ENCODE results near the gene KIF2C. TPM values are rescaled to one million over a fixed set of nuclear protein-coding genes. Genes with fewer than 3 reads are reported as not detected.

KIF2C gene
- total RNA-seq, 1 experiment from 2014 or later: 92.6 TPM

DNA sequence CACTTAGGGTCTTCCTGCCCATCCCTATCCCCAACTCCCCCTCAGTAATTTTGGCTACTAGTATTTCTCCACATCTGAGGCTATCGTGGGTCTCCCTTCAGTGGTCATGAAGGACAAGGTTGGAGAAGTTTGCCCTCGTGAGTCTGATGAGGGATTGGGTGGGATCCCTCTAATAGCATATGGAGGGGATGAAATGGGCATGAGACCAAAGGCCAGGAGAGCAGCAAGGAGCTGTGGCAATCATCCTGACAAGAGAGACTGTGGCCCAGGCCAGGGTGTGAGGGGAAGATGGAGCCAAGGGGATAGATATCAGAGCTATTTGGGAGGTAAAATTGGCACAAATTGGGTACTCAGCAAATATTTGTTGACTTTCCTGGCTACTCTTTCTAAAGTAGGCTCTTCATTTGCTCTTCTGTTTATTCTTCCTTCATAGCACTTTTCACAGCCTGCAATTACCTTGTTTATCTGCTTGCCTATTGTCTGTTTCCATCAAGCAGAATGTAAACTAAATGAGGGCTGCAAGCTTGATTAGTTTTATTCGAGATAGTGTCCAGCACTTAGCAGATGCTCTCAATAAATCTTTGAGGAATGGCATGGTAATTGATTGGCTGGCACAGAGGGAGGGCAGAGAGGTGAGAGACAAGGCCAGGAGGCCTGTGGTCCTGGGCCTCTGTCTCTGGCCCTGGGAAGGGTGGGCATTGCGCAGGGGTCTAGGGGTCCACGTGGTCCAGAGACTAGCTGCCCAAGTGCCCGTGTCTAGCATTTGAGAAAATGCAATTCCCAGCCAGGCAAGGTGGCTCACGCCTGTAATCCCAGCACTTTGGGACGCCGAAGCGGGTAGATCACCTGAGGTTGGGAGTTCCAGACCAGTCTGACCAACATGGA, 59.1 kb downstream of the KIF2C start:
- TF ChIP-seq YY1 (IDR thresholded peaks at IDR 0.05; ENCODE audit: extremely low read depth, insufficient replicate concordance, low read depth, low read length): no peak
- no peak for TF ChIP-seq TCF7L2 (IDR thresholded peaks at IDR 0.05; ENCODE audit: borderline replicate concordance, extremely low read depth, insufficient read depth, insufficient read length)
- TF ChIP-seq POLR2A (IDR thresholded peaks at IDR 0.05; ENCODE audit: borderline replicate concordance, extremely low read depth, insufficient read depth, insufficient read length): no peak
- Histone ChIP-seq H3K4me1 (ENCODE audit: control insufficient read depth in 1 of 2, insufficient read depth in 2 of 2, low read length in 2 of 2) (peaks cover 22 to 67% of the 10 kb centered on the region in 2 experiments), H2AFZ (ENCODE audit: low read depth, low read length, poor library complexity, severe bottlenecking) (no peak overlapping the region), H3K79me2 (ENCODE audit: insufficient read depth, low read length) (peaks cover 34% of the 10 kb centered on the region), H3K4me3 (replicated peaks in 1 of 2; ENCODE audit: low read depth in 1 of 2, low read length in 2 of 2) (no peak overlapping the region), H3K9me2 (ENCODE audit: insufficient read depth) (no peaks in the 10 kb centered on the region), H3K9me3 (ENCODE audit: control insufficient read depth in 1 of 2, insufficient read depth in 1 of 2, low read depth in 1 of 2, low read length in 2 of 2) (no peaks in the 10 kb centered on the region), H4K20me1 (ENCODE audit: insufficient read depth) (no peaks in the 10 kb centered on the region), H3K36me3 (ENCODE audit: control insufficient read depth in 1 of 2, insufficient read depth in 2 of 2, low read length in 2 of 2) (peaks cover 3 to 20% of the 10 kb centered on the region in 2 experiments; a peak in 3 of 4 replicates), H3K27me3 (ENCODE audit: insufficient read depth, low read length) (no peaks in the 10 kb centered on the region), H3K4me2 (ENCODE audit: low read length) (peak overlapping the region; percentile 93; the same call in 1 of the 2 replicates), H3K27ac (ENCODE audit: low read depth, low read length) (peak overlapping the region; percentile 84), H3K9ac (ENCODE audit: low read length) (peak overlapping the region; percentile 98; the same call in 1 of the 2 replicates)
- CTCF ChIA-PET: interaction anchor here (2.4 kb wide), 1 partner anchor 213 kb away, joined by 12 read pairs; the partner anchor contains the start of genes HECTD3 and UROD
- POLR2A ChIA-PET: interaction anchor here (0.8 to 5.5 kb wide), 4 partner anchors 8 to 77 kb away, joined by 3 to 86 read pairs (median 25); partner anchors contain the start of genes DYNLT4 and RNU5D-1
- ATAC-seq (no peak), DNase-seq (ENCODE audit: low read depth, low spot score) (no peak)
- intact Hi-C loops (cut with micrococcal nuclease): no loop called here
- RAD21 ChIA-PET (ENCODE audit: low non-redundant PET in 1 of 2, low total read pairs in 2 of 2, uncharacterized antibody in 2 of 2, unreplicated experiment in 2 of 2): no interaction called here
- no TSS peak for BruUV-seq (replicated peaks)

- peak; percentile 86 for ATAC-seq
- Histone ChIP-seq H3K4me2 (ENCODE audit: low read length) (peak within 1 kb of the TSS; percentile 93), H3K9me2 (ENCODE audit: insufficient read depth) (no peaks in the 10 kb centered on the region), H3K4me1 (ENCODE audit: control insufficient read depth in 1 of 2, insufficient read depth in 2 of 2, low read length in 2 of 2) (peaks cover 19 to 71% of the 10 kb centered on the region in 2 experiments), H3K36me3 (ENCODE audit: control insufficient read depth in 1 of 2, insufficient read depth in 2 of 2, low read length in 2 of 2) (peaks cover 3 to 30% of the 10 kb centered on the region in 2 experiments; a peak in 3 of 4 replicates), H3K9me3 (ENCODE audit: control insufficient read depth in 1 of 2, insufficient read depth in 1 of 2, low read depth in 1 of 2, low read length in 2 of 2) (no peaks in the 10 kb centered on the region), H3K4me3 (replicated peaks in 1 of 2; ENCODE audit: low read depth in 1 of 2, low read length in 2 of 2) (peak within 1 kb of the TSS; percentile 87 to 91), H3K79me2 (ENCODE audit: insufficient read depth, low read length) (peaks cover 41% of the 10 kb centered on the region), H3K9ac (ENCODE audit: low read length) (peak within 1 kb of the TSS; percentile 98), H3K27me3 (ENCODE audit: insufficient read depth, low read length) (no peaks in the 10 kb centered on the region), H3K27ac (ENCODE audit: low read depth, low read length) (peak within 1 kb of the TSS; percentile 84), H4K20me1 (ENCODE audit: insufficient read depth) (no peaks in the 10 kb centered on the region), H2AFZ (ENCODE audit: low read depth, low read length, poor library complexity, severe bottlenecking) (no peak within 1 kb of the TSS)
- POLR2A ChIA-PET: interaction anchor here (0.5 to 5.5 kb wide), 20 partner anchors 9 to 722 kb away, joined by 3 to 86 read pairs (median 5); partner anchors contain the start of genes BEST4, BTBD19, HECTD3 and PRDX1
- TSS peak; percentile 88 for BruUV-seq (replicated peaks)
- intact Hi-C loops (cut with micrococcal nuclease): no loop called here
- CTCF ChIA-PET: interaction anchor here (0.6 to 2.4 kb wide), 7 partner anchors 9 to 212 kb away, joined by 3 to 12 read pairs (median 8); partner anchors contain the start of genes BEST4, BTBD19, HECTD3 and UROD
- RAD21 ChIA-PET (ENCODE audit: low non-redundant PET in 1 of 2, low total read pairs in 2 of 2, uncharacterized antibody in 2 of 2, unreplicated experiment in 2 of 2): interaction anchor here in 1 of 2 experiments (0.7 to 0.9 kb wide), 2 partner anchors 9 to 267 kb away, joined by 3 to 6 read pairs; no protein-coding TSS in a partner anchor
- DNase-seq (ENCODE audit: low read depth, low spot score): peak; percentile 96
- TF ChIP-seq POLR2A (IDR thresholded peaks at IDR 0.05; ENCODE audit: borderline replicate concordance, extremely low read depth, insufficient read depth, insufficient read length) (peak; percentile 97), YY1 (IDR thresholded peaks at IDR 0.05; ENCODE audit: extremely low read depth, insufficient replicate concordance, low read depth, low read length) (peak; percentile 44), RAD21 (IDR thresholded peaks at IDR 0.05; ENCODE audit: low read depth) (no peak), POLR2AphosphoS5 (IDR thresholded peaks at IDR 0.05; ENCODE audit: low read depth, low read length) (peak; percentile 100), CEBPB (IDR thresholded peaks at IDR 0.05; ENCODE audit: low read depth) (no peak), ZFX (IDR thresholded peaks at IDR 0.05) (peak; percentile 66; the same call in 1 of the 2 replicates)
- TF ChIP-seq, protein P1, sequence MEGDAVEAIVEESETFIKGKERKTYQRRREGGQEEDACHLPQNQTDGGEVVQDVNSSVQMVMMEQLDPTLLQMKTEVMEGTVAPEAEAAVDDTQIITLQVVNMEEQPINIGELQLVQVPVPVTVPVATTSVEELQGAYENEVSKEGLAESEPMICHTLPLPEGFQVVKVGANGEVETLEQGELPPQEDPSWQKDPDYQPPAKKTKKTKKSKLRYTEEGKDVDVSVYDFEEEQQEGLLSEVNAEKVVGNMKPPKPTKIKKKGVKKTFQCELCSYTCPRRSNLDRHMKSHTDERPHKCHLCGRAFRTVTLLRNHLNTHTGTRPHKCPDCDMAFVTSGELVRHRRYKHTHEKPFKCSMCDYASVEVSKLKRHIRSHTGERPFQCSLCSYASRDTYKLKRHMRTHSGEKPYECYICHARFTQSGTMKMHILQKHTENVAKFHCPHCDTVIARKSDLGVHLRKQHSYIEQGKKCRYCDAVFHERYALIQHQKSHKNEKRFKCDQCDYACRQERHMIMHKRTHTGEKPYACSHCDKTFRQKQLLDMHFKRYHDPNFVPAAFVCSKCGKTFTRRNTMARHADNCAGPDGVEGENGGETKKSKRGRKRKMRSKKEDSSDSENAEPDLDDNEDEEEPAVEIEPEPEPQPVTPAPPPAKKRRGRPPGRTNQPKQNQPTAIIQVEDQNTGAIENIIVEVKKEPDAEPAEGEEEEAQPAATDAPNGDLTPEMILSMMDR (IDR thresholded peaks at IDR 0.05 in 2 of 3, conservative IDR thresholded peaks at IDR 0.05 in 1 of 3; ENCODE audit: borderline replicate concordance in 1 of 3, insufficient read depth in 1 of 3, low read depth in 2 of 3, low read length in 2 of 3): peak in 2 of 3 experiments; percentile 81 to 91; a peak in 4 of 6 replicates
- TF ChIP-seq, protein P2, sequence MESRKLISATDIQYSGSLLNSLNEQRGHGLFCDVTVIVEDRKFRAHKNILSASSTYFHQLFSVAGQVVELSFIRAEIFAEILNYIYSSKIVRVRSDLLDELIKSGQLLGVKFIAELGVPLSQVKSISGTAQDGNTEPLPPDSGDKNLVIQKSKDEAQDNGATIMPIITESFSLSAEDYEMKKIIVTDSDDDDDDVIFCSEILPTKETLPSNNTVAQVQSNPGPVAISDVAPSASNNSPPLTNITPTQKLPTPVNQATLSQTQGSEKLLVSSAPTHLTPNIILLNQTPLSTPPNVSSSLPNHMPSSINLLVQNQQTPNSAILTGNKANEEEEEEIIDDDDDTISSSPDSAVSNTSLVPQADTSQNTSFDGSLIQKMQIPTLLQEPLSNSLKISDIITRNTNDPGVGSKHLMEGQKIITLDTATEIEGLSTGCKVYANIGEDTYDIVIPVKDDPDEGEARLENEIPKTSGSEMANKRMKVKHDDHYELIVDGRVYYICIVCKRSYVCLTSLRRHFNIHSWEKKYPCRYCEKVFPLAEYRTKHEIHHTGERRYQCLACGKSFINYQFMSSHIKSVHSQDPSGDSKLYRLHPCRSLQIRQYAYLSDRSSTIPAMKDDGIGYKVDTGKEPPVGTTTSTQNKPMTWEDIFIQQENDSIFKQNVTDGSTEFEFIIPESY (IDR thresholded peaks at IDR 0.05; ENCODE audit: extremely low read depth, insufficient replicate concordance, low read length): no peak
Observed at GRCh38 chr1:44799770-44800584, 60.3 kb downstream of the KIF2C start, which contains the start of gene PLK3. TSS of gene PLK3 (plus strand) at chr1:44800377. CDS start at chr1:44800464, 87 bp downstream.
